GM19238 (cell line): ENCODE measurements around the gene FAM200A.
A peak's percentile ranks its signal among the peaks of the same experiment; 100 is the strongest.
"Not testable (repeated sequence)": the region's sequence is repeated elsewhere in the genome, so short reads cannot be mapped to it uniquely, and the experiment has no call there.

Experiments
- DNase-seq: peaks from one replicate; pipeline ENCODE4 v3.0.0; 2011; ENCODE audit warnings: low spot score; ENCODE audit not compliant: insufficient read length

The FAM200A gene

DNA sequence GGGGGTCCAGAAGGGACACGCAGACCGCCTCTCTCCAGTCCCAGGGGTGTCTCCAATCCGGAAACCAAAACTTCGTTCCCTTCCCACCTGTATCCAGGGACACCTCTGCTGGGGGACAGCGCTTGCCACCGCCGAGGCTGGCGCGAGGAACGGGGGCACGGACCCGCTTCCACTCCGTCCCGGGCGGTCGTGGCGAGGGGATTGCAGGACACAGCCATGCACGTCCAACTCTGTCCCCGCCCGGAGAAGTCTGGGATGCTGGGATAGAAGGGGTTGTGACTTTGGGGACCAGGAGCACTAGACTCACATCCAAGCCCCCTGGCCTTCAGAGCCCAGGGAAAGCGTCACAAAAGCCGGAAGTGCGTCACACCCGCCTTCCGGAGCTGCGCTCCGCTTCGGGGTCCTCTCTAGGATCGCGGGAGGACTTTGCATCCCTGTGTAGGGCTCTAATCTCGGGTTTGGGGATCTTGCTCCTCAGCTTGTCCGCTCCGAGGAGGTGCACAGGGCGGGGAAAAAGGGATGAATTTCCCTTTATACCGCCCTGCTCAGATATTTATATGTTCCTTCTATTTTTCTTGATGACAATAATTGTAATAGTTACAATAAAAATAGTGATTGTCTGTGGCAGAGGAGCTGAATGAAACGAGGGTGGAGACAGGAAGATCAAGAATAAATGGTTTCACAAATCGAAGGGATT is at the start of gene FAM200A:
TSS of gene FAM200A (minus strand) at position 348 of the 697 bp plus-strand sequence. CDS start 3,707 bp downstream, outside the sequence.
- peak; percentile 95 for DNase-seq

- no peak for DNase-seq
These were observed 47.9 kb upstream of the FAM200A start for GRCh38 chr7:99599836-99600235.

DNA sequence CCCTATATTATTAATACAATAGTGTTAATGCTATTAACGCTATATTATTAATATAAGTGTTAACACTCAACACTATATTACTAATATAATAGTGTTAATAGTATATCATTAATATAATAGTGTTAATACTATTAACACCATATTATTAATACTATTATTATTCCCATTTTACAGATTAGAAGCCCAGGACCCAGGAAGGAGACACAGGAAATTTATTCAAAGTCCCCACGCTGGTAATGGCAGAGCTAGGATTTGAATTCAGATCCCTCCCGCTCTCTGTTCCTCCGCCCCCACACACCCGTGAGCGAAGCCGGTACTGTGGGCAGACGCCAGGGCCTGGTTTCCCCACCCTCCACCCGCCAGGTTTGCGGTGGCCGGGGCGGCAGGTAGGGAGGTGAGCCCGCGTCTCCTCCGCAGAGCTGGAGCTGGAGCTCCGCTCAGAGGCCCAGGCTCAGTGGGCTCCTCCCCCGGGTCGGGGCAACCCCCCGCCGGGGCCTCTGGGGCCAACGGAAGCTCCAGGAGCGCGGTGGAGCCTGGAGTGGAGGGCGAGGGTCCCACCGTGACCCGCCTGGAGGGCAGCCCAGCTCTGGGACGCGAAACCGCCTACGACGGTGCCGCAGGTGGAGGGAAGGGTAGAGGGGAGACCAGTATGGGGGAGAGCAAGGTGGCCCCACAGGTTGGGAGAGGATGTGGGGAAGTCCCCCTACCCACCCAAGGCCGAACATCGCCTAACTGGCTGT is 46.0 kb upstream of the FAM200A start, which contains the start of gene TMEM225B:
TSS of gene TMEM225B (plus strand) at position 506 of the 740 bp plus-strand sequence. CDS start 6,122 bp downstream, outside the sequence.
- DNase-seq: no peak

GRCh38 chr7:99596408-99596955 is 44.6 kb upstream of the FAM200A start:
- DNase-seq: no peak

- DNase-seq: no peak
These were observed 43.2 kb upstream of the FAM200A start for GRCh38 chr7:99594948-99595745.

DNA sequence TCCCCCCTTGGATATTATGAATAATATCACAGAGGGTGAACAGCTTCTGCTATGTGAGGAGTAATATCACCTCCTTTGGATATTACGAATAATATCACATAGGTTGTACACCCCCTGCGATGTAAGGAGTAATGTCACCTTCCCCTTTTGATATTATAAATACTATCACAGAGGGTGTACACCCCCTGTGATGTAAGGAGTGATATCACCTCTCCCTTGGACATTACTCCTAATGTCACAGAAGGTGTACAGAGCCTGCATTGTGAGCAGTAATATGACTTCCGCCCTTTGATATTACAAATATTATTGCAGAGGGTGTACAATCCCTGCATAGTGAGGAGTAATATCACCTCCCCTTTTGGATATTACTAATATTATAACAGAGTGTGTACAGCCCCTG is 37.0 kb upstream of the FAM200A start:
- DNase-seq: no peak

GRCh38 chr7:99580778-99581332 is 28.9 kb upstream of the FAM200A start:
- not testable (repeated sequence) for DNase-seq

- DNase-seq: peak; percentile 12
These were observed 28.3 kb upstream of the FAM200A start for GRCh38 chr7:99579956-99580777.

DNA sequence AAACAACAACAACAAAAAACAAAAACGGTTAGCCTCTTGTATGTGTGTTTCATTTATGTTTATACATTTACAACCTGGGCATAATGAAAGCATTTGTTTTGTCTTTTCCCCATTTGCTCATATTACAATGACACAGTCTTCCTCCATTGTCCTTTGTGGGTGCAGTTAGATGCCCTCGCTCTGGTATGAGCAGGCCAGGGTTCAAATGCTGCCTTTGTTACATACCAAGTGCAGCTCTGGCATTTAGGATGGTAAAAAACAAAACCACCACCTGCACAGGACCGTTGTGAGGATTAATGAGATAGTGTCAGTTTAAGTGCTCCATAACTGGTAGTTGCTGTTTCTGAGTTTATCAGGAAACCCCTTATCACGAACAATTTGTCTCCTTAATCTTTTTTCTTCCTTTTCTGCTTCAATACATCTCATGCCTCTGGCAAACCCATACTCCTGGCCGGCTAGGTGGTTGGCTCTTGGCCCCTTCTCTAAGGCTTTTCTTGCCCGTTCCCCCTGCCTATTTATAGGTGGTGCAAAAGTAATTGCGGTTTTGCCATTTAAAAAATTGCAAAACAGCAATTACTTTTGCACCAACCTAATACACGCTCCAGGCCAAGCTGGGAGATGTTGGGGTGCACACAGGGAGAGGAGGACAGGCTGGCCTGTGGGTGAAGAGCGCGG is 27.5 kb upstream of the FAM200A start:
- no peak for DNase-seq

DNA sequence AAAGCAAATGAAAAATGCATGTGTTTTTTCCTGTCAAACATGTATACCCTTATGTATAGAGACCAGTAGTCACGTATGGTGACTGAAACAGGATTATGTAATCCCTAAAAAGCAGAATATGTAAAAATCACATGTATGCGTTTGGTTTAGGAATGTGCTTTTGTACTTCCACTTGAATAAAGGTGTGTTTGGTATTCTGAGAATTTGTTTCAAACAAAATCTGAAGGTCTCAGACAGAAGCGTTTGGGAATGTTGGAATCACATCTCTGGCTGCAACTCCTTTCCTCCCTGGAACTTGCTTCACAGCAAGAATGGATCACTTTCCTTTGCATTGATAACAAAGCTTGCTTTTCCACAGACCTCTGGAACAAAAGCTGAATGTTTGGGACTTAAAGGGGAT is 24.3 kb upstream of the FAM200A start:
- DNase-seq: no peak

DNA sequence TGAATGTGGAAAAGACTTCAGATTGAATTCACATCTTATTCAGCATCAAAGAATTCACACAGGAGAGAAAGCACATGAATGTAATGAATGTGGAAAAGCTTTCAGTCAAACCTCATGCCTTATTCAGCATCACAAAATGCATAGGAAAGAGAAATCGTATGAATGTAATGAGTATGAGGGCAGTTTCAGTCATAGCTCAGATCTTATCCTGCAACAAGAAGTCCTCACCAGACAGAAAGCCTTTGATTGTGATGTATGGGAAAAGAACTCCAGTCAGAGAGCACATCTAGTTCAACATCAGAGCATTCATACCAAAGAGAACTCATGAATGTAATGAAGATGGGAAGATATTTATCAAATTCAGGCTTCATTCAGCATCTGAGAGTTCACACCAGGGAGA is 21.3 kb upstream of the FAM200A start:
- DNase-seq: no peak

DNA sequence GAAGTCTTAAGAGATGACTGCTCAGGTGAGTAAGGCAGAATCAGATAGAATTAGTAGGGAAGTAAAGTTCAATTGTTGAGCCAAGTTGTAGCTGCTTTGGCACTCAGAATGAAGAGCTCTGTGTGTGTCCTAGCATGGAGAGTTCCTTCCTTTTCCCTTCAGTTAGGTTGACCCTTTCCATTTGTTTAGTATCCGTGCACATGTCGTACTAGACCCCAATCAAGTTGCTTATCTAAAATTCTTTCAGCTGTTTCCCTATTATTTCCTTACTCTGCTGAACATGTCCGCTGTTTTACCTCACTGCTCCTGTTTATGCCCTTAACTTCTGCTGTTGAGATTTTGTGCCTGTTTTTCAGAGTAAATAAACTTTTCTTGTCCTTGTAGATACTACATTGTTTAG is 19.9 kb upstream of the FAM200A start:
- DNase-seq: no peak

- DNase-seq: not testable (repeated sequence)
These were observed 16.9 kb upstream of the FAM200A start for GRCh38 chr7:99568770-99569169.

- DNase-seq: no peak
These were observed 11.7 kb upstream of the FAM200A start for GRCh38 chr7:99563650-99564049.

- no peak for DNase-seq
These were observed 10.9 kb upstream of the FAM200A start for GRCh38 chr7:99562832-99563231.

DNA sequence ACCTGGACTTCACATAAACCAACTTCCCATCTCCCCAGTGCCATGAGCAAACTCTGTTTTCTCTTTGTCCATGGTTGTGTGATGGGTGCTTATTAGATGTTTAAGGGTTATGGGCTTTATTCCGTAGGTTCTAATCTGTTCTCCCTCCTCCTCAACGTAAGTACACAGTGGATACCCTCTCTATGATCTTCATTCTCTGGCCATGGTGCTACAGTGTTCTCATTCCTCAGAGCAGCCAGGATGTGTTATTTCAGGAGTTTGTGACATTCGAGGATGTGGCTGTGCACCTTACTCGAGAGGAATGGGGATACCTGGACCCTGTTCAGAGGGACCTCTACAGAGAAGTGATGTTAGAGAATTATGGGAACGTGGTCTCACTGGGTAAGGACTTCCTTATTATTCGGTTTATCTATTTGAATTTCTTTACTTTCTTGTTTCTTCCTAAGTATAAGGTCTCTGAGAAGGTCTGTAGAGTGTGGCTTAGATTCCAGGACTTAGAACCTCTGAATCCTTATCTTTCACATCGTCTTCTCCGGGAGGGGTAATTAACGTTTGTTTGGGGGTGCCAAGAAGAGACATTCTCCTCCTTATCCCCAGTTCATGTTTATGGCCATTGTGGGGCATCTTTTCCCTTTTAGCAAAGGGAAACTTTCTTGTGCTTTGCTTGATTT is 10.3 kb upstream of the FAM200A start:
- no peak for DNase-seq

GRCh38 chr7:99561737-99562051 is 9.8 kb upstream of the FAM200A start:
- no peak for DNase-seq

- no peak for DNase-seq
These were observed 9.2 kb upstream of the FAM200A start for GRCh38 chr7:99560834-99561736.
